DMS53 (cell line): Measurements from ENCODE around the gene ASCL2.

Experiments used
- DNase-seq: peaks from one replicate; lab custom pipeline; 2025; lab: John Stamatoyannopoulos, UW

The ASCL2 gene

GRCh38 chr11:2272228-2272945, 2.0 kb upstream of the ASCL2 start:
- DNase-seq, result no peak

GRCh38 chr11:2271327-2272227, 1.2 kb upstream of the ASCL2 start:
- DNase-seq, result no peak

GRCh38 chr11:2271077-2271326, 614 bp upstream of the ASCL2 start:
- DNase-seq, result peak; percentile 77

DNA sequence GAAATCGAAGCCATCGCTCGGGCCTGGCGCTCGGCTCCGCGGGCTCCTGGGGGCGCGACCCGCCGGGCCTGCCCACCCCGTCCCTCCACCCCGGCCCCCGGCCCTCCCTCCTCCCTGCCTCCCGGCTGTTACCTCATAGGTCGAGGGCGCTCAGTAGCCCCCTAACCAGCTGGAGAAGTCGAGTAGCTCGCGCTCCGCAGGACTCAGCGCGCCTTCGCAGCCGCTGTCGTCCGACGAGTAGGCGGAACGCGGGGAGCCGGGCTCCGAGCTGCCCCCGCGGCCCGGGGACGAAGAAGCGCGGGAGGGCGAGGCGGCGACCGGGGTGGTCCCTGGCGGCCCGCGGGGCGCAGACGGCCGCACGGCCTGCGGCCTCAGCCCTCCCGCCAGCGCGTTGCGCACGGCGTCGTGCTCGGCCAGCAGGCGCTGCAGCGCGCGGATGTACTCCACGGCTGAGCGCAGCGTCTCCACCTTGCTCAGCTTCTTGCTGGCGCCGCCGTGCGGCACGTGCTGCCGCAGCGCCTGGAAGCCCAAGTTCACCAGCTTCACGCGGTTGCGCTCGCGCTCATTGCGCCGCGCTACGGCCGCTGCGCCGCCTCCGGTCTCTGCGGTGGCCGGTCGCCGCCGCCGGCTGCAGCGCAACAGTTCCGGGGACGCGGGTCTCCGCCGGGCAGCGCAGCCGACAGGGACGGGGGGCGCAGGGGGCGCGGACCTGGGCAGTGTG, 627 bp downstream of the ASCL2 start:
- DNase-seq, result peak; percentile 98

GRCh38 chr11:2268729-2269600, 1.4 kb downstream of the ASCL2 start:
- peak; percentile 93 for DNase-seq

DNA sequence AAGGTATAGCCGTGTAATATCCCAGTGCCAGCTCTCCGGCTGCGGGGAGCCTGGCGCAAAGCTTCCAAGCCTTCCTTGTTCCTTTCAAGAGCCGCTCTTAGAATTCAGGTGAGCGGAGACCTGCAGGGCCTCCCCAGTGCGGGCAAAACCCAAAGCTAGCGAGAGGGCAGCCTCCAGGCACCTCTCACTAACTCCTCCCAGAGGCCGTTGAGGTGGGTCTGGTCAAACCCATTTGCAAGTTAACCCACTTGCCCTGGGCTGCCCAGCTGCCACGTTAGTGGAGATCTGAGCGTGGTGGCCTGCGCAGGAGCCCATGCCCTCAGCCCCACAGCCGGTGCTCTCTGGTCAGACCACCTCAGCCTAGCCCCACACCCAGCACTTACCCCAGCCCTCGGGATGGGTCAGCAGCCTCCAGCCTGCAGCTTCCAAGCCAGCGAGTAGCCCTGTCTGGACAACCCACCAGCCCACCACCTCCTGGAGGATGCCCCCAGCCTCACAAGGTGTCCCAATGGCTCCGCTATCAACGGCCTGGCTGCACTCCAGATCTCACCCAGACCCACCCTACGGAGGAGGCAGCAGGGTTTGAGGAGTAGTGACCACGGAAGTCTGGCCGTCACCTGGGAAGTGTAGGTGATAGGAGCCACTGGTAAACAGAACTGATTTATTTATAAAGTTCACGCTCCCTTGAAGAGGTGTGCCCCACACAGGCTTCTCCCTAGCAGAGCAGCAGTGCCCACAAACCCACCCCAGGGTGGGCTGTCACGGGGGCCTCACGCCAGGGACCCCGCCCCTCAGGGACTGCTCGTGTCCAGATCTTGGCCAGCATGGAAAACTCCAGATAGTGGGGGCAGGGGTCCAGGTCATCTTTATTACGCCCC, 2.3 kb downstream of the ASCL2 start:
- no peak for DNase-seq

DNA sequence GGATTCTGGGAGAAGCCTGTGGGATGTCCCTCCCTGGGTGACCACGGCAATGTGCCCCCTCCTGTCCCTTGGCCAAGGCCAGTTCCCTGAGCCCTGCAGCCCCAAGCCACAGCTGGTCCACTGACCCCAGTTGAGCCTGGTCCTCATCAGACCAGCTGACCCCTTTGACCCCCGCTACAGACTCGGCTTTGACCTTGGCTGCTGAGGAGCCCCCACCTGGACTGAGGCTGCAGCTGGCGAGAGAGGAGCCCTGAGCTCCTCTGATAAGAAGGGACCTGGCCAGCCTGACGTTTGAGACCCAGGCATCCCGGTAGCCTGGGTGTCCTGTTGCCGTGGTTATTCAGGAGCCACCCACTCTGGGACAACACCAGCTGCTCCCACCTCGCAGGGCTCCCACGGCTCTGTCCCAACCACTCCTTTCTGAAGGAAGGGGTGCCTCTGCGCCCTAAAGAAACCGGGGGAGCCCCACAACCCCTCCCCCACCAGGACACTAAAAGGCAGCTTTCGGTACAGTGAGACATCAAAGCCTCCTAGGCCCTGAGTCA, 3.0 kb downstream of the ASCL2 start:
- DNase-seq, result peak; percentile 31

DNA sequence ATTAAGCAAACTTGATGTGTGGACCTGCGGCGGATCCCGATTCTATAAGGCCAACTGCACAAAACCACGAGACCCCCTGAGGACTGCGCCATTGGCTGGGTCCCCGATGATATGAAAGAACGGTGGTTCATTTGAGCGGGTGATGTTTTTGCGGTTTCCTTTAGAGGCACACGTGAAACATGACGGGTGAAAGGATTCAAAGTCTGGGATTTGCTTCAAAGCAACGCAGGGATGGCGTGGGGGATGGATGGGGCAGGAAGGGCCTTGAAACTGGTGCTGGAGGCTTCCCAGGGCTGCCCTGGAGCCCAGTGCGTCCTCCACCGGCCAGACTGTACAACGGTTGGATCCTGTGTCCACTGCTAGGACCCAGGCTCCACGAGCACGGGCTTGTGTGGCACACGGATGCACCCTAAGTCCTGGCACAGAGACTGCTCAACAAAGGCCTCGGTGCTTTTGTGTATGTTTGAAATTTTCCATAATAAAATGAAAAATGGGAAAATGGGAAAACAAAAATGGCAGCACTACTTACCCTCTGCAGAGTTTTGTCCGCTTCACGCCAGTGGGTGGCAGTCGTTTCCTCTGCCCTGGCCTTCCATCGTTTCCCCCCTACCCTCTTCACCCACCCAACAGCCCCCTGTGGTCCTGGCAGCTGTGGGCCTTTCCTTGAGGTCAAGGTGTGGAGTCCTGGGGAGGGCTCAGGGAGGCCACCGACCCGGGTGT, 3.6 kb downstream of the ASCL2 start:
- no peak for DNase-seq

GRCh38 chr11:2265854-2266585, 4.4 kb downstream of the ASCL2 start:
- DNase-seq, result peak; percentile 36

DNA sequence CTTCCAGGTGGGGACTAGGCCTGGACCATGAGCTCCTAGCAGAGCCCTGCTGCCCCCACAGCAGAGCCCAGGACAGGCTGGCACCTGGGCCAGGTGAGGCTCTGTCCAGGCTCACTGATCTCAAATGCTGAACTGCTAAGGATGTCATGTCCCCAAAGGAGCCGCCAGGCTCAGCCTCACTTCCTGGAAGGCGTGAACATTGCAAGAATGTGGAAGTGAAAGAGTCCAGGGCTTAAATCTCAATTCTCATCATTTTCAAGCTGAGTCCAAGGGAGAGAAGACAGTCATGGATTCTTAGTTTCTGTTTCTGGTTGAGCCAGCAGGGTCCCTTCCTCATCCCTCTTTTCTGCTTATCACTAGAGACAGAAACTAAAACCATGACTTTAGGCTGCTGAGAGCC, 5.0 kb downstream of the ASCL2 start:
- no peak for DNase-seq

DNA sequence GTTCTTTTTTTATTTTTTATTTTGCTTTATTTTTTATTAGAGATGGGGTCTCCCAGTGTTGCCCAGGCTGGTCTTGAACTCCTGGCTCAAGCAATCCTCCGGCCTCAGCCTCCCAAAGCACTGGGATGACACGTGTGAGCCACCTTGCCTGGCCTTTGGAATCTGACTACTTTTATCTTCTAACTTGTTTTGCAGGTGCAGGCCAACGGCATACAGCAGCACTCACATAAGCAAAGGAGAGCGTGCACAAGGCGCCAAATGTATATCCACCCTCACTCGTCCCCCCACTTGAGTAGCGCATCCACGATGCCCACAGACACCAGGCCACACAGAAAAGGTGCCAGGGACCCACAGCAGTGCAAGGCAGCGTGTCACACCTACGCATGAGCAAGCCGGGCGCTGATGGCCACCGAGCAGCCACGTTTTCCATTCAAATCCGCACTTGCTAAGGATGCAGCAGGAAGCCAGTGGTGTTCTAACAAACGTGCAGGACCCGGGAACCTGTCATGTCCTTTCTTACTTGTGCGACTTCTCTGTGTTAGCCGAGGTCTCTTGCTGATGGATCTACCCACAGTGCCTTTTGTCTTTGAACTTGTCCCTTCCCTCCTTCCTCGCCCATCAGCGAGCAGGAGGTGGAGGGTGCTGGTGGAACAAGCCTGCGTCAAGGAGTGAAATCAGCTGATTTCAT, 5.9 kb downstream of the ASCL2 start:
- no peak for DNase-seq

DNA sequence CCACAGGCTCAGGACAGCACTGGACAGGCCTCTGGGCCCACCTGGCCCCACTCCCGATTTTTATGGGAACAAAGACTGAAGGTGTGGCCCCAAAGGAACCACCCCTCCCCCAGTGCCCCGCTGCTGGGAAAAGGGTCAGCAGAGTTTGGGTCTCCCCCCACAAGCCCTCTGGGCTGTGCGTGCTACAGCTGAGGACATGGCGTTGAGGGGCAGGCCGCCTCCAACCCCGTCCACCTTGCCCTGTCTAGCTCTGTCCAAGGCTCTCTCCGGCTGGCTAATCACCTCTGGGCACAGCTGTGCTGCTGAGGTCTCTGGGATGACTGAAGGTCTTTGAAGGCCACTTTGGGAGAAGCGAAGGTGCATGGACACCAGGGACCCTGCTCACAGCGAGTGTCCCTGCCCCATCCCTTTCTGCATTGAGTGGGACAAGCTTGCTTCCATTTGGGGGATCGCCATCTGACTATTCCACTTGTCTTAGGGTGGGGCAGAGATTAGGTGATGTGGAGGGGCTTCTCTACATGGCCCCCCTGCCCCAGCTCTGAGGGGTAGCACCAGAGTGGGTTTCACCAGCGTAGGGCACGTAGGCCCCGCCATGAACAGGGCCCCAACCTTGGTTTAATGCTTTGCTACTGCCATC, 6.5 kb downstream of the ASCL2 start:
- no peak for DNase-seq

DNA sequence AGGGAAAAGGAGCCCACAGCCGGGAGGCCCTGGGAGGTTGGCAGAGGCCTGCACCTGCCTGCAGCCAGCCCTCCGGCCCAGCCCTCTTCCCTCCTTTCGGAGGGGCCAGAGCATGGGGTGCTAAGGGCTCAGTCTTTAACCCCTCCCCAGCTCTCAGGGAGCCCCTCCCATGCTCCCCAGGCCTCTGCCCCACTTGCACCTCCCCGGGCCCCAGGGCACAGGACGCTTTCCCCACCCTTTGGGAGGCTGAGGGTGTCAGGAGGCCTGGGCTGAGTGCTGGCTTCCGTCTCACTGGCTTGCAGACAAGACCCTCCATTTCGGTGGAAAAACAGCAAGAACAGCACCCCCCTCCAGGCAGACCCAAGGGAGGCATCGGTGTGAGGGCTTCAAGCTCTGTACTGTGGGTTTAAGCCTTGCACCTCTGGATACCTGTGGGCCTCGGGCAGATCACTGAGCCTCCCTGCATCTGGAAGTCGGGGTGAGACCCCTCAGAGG, 7.3 kb downstream of the ASCL2 start:
- DNase-seq, result no peak

DNA sequence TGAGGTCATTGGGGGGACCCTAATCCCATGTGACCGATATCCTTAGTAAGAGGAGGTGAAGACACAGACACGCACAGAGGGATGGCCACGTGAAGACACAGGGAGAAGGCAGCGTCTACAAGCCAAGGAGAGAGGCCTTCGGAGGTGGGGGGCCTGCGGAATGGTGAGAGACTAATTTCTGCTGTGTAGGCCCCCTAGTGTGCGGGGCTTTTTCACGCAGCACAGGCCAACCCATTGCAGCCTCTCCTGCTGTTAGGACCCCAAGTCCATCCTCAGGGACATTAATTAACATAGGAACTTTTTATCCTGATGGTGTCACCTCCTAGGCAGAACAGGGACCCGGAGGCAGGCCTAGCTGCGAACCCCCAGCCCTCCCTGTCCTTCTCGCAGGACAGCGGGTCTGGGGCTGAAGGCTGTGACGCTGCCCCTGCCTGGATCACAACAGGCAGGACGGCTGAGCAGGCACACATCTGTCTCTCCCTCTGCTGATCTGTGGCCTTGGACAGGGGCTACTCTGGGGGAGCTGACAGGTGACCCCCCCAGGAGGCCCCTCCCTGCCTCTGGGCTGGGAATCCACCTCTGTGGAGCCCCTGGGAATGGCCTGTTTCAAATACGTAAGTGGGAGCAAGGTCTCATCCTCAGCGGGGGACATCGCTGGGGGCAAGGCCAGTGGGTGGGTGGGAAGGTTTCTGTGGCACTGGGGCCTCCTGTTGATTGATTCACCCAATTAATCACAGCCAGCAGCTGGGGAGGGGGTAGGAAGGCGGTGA, 7.9 kb downstream of the ASCL2 start:
- no peak for DNase-seq

DNA sequence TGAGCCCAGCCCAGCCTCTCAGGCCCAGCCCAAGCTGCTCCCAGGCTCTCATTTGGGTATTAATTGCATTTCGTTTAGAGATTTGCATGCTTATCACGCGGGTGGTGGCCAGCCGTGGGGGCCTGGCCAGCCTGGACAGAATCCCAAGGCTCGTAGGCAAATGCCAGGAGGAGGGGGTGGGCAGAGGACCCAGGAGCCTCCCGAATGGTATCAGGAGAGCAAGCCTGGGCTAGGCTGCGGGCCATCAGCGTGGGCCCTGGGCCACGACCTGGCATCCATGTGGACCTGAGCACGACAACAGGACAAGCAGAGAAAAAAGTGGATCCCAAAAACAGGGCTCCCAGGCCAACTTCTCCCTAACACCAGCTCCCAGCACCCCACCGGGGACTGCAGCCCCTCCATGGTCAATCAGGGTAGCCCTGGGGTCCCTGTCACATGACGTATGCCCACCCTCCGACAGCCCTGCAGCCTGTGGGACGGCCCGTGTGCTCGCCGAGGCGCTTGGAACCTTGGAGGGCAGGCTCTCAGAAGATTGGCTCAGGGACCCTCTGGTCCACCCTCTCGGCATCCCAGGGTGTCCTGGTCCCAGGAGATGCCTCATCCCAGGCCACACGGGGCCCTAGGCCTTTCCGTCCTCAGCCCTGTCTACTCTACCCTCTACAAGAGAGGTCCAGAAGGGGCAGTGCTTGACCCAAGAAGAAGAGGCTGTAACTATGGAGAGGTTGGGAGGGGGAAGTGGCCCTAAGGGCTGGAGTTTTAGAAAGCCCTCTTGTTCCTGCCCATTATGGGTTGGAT, 8.8 kb downstream of the ASCL2 start:
- DNase-seq, result no peak
